ENCODE data around the gene TTC12.

Gene TTC12

DNA sequence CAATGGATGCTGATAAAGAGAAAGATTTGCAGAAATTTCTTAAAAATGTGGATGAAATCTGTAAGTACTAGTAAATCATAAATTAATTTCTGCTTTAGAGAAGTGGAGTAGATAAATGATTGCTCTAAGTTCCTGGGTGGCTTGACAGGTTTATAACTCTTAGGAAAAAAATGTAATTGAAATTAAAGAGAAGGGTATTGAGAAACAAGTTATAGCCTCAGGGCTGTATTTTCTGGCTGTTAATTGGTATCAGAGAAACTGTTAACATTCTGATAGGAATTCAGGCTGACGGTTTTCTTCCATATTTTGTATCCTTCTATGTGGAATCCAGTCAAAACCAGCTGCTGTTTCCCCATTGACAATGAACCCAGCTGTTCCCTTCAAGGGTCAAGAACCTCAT, 1.9 kb downstream of the TTC12 start:
- TF ChIP-seq, protein P1, sequence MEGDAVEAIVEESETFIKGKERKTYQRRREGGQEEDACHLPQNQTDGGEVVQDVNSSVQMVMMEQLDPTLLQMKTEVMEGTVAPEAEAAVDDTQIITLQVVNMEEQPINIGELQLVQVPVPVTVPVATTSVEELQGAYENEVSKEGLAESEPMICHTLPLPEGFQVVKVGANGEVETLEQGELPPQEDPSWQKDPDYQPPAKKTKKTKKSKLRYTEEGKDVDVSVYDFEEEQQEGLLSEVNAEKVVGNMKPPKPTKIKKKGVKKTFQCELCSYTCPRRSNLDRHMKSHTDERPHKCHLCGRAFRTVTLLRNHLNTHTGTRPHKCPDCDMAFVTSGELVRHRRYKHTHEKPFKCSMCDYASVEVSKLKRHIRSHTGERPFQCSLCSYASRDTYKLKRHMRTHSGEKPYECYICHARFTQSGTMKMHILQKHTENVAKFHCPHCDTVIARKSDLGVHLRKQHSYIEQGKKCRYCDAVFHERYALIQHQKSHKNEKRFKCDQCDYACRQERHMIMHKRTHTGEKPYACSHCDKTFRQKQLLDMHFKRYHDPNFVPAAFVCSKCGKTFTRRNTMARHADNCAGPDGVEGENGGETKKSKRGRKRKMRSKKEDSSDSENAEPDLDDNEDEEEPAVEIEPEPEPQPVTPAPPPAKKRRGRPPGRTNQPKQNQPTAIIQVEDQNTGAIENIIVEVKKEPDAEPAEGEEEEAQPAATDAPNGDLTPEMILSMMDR (conservative IDR thresholded peaks at IDR 0.05; ENCODE audit: control insufficient read depth, insufficient read depth, low read depth, low read length) = no peak
- H3K4me3 ChIP-seq (ENCODE audit: control insufficient read depth, low read depth, low read length) = no peak overlapping the region
- no peak for DNase-seq (ENCODE audit: low read depth)

DNA sequence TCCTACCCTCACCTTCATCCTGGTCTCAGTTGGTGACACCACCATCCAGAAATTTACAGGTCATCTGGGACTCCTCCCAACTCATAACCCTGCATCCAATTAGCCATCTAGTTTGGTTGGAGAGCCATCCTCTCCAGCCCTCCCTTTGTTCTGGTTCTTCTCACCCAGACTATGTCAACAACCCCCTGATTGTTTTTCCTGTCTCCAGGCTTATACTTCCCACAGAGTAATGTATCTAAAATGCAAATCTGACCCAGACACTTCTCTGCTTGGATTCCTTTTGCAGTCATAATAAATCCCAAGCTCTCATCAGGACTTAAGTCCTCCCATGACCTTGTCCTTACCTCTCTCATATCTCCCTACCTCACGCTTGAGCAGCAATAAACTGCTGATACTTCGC, 3.0 kb downstream of the TTC12 start:
- TF ChIP-seq, protein P1 (conservative IDR thresholded peaks at IDR 0.05; ENCODE audit: control insufficient read depth, insufficient read depth, low read depth, low read length) = no peak
- DNase-seq (ENCODE audit: low read depth) = no peak
- no peak overlapping the region for H3K4me3 ChIP-seq (ENCODE audit: control insufficient read depth, low read depth, low read length)

DNA sequence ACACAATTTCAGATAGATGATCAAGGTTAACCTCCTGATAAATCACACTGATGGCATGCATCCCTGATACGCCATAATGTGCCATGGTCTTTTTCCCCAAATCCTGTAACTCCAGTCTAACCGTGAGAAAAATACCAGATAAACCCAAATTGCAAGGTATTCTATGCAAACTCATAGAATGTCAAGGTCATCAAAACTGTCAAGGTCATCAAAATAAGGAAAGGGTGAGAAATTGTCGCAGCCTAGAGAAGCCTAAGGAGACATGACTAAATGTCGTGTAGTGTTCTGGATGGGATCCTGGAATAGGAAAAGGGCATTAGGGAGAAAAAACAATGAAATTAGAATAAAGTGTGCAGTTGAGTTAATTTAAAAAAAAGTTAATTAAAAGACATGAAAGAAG, 4.7 kb downstream of the TTC12 start:
- H3K4me3 ChIP-seq (ENCODE audit: control insufficient read depth, low read depth, low read length) = no peak overlapping the region
- no peak for DNase-seq (ENCODE audit: low read depth)
- TF ChIP-seq, protein P1 (conservative IDR thresholded peaks at IDR 0.05; ENCODE audit: control insufficient read depth, insufficient read depth, low read depth, low read length) = no peak

DNA sequence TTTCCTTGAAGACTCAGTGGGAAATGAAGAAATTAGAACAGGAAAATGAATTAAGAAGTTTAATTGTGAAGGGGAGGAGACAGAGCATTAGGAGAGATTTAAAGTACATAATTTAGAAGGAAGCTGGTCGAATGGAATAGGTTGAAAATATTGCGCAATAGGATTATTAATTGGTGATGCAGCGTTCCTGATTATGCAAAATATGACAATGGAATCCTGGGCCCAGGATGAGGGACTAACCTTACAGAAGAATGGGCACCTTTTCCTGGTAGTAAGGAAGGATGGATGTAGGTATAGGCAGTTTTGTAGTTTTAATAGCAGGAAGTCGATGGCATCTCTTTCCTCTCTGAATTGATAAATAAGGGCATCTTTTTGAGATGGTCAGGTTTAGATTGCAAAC, 7.8 kb downstream of the TTC12 start:
- DNase-seq (ENCODE audit: low read depth) = no peak
- H3K4me3 ChIP-seq (ENCODE audit: control insufficient read depth, low read depth, low read length) = no peak overlapping the region
- TF ChIP-seq, protein P1 (conservative IDR thresholded peaks at IDR 0.05; ENCODE audit: control insufficient read depth, insufficient read depth, low read depth, low read length) = no peak

DNA sequence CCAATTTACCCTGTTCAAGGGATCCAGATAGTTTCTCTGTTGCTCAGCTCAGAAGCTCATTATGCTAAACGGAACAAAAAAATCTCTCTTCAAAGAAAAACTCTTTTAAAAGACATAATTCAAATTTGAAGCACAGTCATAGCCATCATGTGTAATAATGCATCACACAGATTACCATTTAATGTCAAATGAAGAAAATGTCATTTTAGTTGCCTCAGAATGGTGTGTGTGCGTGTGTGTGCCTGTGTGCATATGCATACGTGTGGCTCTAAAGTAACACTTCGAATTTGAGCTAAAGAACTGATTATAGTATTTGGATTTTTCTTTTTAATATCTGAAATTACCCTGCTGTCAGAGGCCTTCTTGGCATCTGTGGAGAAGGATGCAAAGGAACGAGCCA, 9.9 kb downstream of the TTC12 start:
- TF ChIP-seq, protein P1 (conservative IDR thresholded peaks at IDR 0.05; ENCODE audit: control insufficient read depth, insufficient read depth, low read depth, low read length) = no peak
- H3K4me3 ChIP-seq (ENCODE audit: control insufficient read depth, low read depth, low read length) = no peak overlapping the region
- no peak for DNase-seq (ENCODE audit: low read depth)

DNA sequence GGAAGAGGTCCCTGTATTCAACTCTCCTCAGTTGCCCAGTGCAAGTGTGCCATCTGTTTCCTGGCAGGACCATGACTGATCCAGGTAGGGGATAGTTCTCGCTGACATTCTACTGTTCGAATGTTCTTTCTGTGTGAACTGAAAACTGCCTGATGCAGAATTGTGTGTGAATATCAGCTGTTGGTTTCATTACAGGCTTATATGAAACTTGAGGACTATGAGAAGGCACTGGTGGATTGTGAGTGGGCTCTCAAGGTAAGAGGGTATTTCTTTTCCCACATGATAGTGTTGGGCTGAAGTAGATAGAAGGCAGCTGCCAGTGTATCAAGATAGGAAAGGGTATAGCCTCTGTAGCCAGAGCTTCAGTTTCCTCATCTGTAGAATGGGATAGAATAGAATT, 15.3 kb downstream of the TTC12 start:
- H3K4me3 ChIP-seq (ENCODE audit: control insufficient read depth, low read depth, low read length) = no peak overlapping the region
- no peak for DNase-seq (ENCODE audit: low read depth)
- TF ChIP-seq, protein P1 (conservative IDR thresholded peaks at IDR 0.05; ENCODE audit: control insufficient read depth, insufficient read depth, low read depth, low read length) = no peak

DNA sequence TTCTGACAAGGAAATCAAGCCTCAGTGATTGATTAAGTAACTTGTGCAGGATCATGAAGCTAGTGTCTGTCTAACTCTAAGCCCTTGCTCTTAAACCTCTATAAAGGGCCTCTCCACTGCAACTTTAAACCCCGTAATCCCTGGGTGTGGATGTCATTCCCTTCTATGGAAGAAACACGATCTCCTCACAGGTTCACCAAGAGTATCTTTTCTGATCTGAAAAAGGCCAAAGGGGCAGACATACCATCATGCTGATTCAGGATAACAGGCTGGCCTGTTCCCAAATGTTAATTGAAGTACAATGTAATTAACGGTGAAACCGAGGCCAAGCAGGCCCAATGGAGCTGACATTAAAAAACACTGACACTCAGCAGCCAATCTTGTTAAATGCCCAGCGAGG, 17.1 kb downstream of the TTC12 start:
- no peak overlapping the region for H3K4me3 ChIP-seq (ENCODE audit: control insufficient read depth, low read depth, low read length)
- DNase-seq (ENCODE audit: low read depth) = no peak
- TF ChIP-seq, protein P1 (conservative IDR thresholded peaks at IDR 0.05; ENCODE audit: control insufficient read depth, insufficient read depth, low read depth, low read length) = no peak
